Testis (tissue), 2 donors: ENCODE measurements around the gene GREB1L.

Experiments used
- CTCF ChIP-seq, 3 experiments: fragments of 450-650 bp in 2 of 3; fragments of 200-600 bp in 1 of 3; sonication (generic) in 1 of 3; IDR thresholded peaks; one replicate each; pipeline ENCODE4 v1.5.1; 2016 to 2019; ENCODE audit warnings: antibody characterized with exemption in 3 of 3, mild to moderate bottlenecking in 2 of 3, moderate library complexity in 1 of 3
- POLR2A ChIP-seq: fragments of 450-650 bp; IDR thresholded peaks from one replicate; pipeline ENCODE4 v1.6.1; 2017; ENCODE audit warnings: antibody characterized with exemption, mild to moderate bottlenecking, moderate library complexity

- no peak for TF ChIP-seq CTCF (IDR thresholded peaks at IDR 0.05)
- no peak for TF ChIP-seq POLR2A
Measured at GRCh38 chr18:21327101-21327500, 85.1 kb downstream of the GREB1L start.
